ENCODE results near the gene METTL16. TPM values are rescaled to one million over a fixed set of nuclear protein-coding genes. Genes with fewer than 3 reads are reported as not detected.

Gene METTL16
- total and polyA plus RNA-seq, 4 donors = 4.1 to 8.9 (median 6.6) TPM

- Histone ChIP-seq H3K36me3 (ENCODE audit: control insufficient read depth in 4 of 4, insufficient read depth in 3 of 4, low read depth in 1 of 4, low read length in 3 of 4) (no peaks in the 10 kb centered on the region), H3K4me1 (ENCODE audit: control insufficient read depth in 4 of 4, insufficient read depth in 4 of 4, low read length in 3 of 4) (peaks cover 5 to 24% (median 14%) of the 10 kb centered on the region in 4 donors), H3K27me3 (ENCODE audit: control insufficient read depth in 4 of 4, insufficient read depth in 4 of 4, low read length in 3 of 4) (no peaks in the 10 kb centered on the region), H3K9ac (ENCODE audit: low read depth in 1 of 2, low read length in 2 of 2) (no peak overlapping the region), H3K9me3 (ENCODE audit: control insufficient read depth in 4 of 4, low read length in 3 of 4) (no peaks in the 10 kb centered on the region), H3K27ac (ENCODE audit: low read depth in 1 of 2, low read length in 2 of 2) (peak overlapping the region; percentile 27 to 60), H3K4me3 (ENCODE audit: low read depth in 1 of 3, low read length in 3 of 3) (no peak overlapping the region)
- DNase-seq (ENCODE audit: low spot score) = no peak
- no peak for TF ChIP-seq NR2F2 (IDR thresholded peaks at IDR 0.05)
- no peak for TF ChIP-seq ZBTB33 (IDR thresholded peaks at IDR 0.05)
- no peak for TF ChIP-seq JUND (IDR thresholded peaks at IDR 0.05)
- TF ChIP-seq ATF3 (IDR thresholded peaks at IDR 0.05) = no peak
- WGBS = 82% methylated on average over 8 of the region's 8 CpGs
Observed at GRCh38 chr17:2406271-2406902, 105.3 kb downstream of the METTL16 start.

GRCh38 chr17:2405247-2405926 lies 106.3 kb downstream of the METTL16 start:
- no peaks in the 10 kb centered on the region for H3K9me3 ChIP-seq (ENCODE audit: control insufficient read depth in 4 of 4, low read length in 3 of 4)
- DNase-seq (ENCODE audit: low spot score) = no peak
- H3K27me3 ChIP-seq (ENCODE audit: control insufficient read depth in 4 of 4, insufficient read depth in 4 of 4, low read length in 3 of 4) = no peaks in the 10 kb centered on the region
- H3K9ac ChIP-seq (ENCODE audit: low read depth in 1 of 2, low read length in 2 of 2) = no peak overlapping the region
- TF ChIP-seq RAD21 (IDR thresholded peaks at IDR 0.05) = no peak
- no peak for TF ChIP-seq HNF4G (IDR thresholded peaks at IDR 0.05)
- no peak for TF ChIP-seq MAX (IDR thresholded peaks at IDR 0.05)
- TF ChIP-seq RXRA (IDR thresholded peaks at IDR 0.05) = no peak
- no peak for TF ChIP-seq YY1 (IDR thresholded peaks at IDR 0.05)
- H3K27ac ChIP-seq (ENCODE audit: low read depth in 1 of 2, low read length in 2 of 2) = no peak overlapping the region
- no peaks in the 10 kb centered on the region for H3K36me3 ChIP-seq (ENCODE audit: control insufficient read depth in 4 of 4, insufficient read depth in 3 of 4, low read depth in 1 of 4, low read length in 3 of 4)
- H3K4me1 ChIP-seq (ENCODE audit: control insufficient read depth in 4 of 4, insufficient read depth in 4 of 4, low read length in 3 of 4) = peaks cover 5 to 24% (median 14%) of the 10 kb centered on the region in 4 donors
- 92% methylated on average over 14 of the region's 14 CpGs for WGBS
- no peak overlapping the region for H3K4me3 ChIP-seq (ENCODE audit: low read depth in 1 of 3, low read length in 3 of 3)

- H3K9ac ChIP-seq (ENCODE audit: low read depth in 1 of 2, low read length in 2 of 2) = no peak overlapping the region
- peaks cover 5 to 31% (median 21%) of the 10 kb centered on the region in 4 donors for H3K4me1 ChIP-seq (ENCODE audit: control insufficient read depth in 4 of 4, insufficient read depth in 4 of 4, low read length in 3 of 4)
- no peaks in the 10 kb centered on the region for H3K9me3 ChIP-seq (ENCODE audit: control insufficient read depth in 4 of 4, low read length in 3 of 4)
- H3K27me3 ChIP-seq (ENCODE audit: control insufficient read depth in 4 of 4, insufficient read depth in 4 of 4, low read length in 3 of 4) = no peaks in the 10 kb centered on the region
- H3K27ac ChIP-seq (ENCODE audit: low read depth in 1 of 2, low read length in 2 of 2) = no peak overlapping the region
- no peaks in the 10 kb centered on the region for H3K36me3 ChIP-seq (ENCODE audit: control insufficient read depth in 4 of 4, insufficient read depth in 3 of 4, low read depth in 1 of 4, low read length in 3 of 4)
- TF ChIP-seq MAX (IDR thresholded peaks at IDR 0.05) = no peak
- no peak for TF ChIP-seq CTCF (IDR thresholded peaks at IDR 0.05; ENCODE audit: low read depth, low read length, missing input control)
- no peak for TF ChIP-seq JUND (IDR thresholded peaks at IDR 0.05)
- no peak for TF ChIP-seq RAD21 (IDR thresholded peaks at IDR 0.05)
- TF ChIP-seq SP1 (IDR thresholded peaks at IDR 0.05) = no peak
- TF ChIP-seq EGR1 (IDR thresholded peaks at IDR 0.05; ENCODE audit: low read depth in 2 of 2) = no peak
- TF ChIP-seq REST (IDR thresholded peaks at IDR 0.05) = no peak
- no peak for TF ChIP-seq HNF4A (conservative IDR thresholded peaks at IDR 0.05)
- H3K4me3 ChIP-seq (ENCODE audit: low read depth in 1 of 3, low read length in 3 of 3) = no peak overlapping the region
- DNase-seq (ENCODE audit: low spot score) = no peak
- WGBS = 98% methylated on average over 4 of the region's 4 CpGs
Observed at GRCh38 chr17:2403044-2403443, 108.6 kb downstream of the METTL16 start.
